OCI-LY3 (cell line): ENCODE measurements around the gene TMEM218.
"Not testable (repeated sequence)": the region's sequence is repeated elsewhere in the genome, so short reads cannot be mapped to it uniquely, and the experiment has no call there.

Source experiments
- H2AFZ ChIP-seq: fragments of 200-600, 300-600 bp; shearing (Covaris generic); 2 replicates; pipeline ENCODE4 v1.6.0; 2014; ENCODE audit warnings: antibody characterized with exemption, low read depth, low read length
- H3K27ac ChIP-seq: fragments of 200-600, 300-600 bp; sonication (generic); 2 replicates; pipeline ENCODE4 v1.5.1; 2014; ENCODE audit warnings: mild to moderate bottlenecking, low read length, moderate library complexity, mixed read lengths
- H3K27me3 ChIP-seq: fragments of 200-600, 300-600 bp; sonication (generic); 2 replicates; pipeline ENCODE4 v1.6.1; 2014; ENCODE audit warnings: low read depth, low read length, mixed read lengths
- H3K36me3 ChIP-seq: fragments of 200-600, 300-600 bp; sonication (generic); replicated peaks from 2 replicates; pipeline ENCODE3; 2014; ENCODE audit warnings: low read depth, low read length, mixed read lengths
- H3K4me1 ChIP-seq: fragments of 300-600, 200-600 bp; sonication (generic); 2 replicates; pipeline ENCODE4 v1.6.1; 2014; ENCODE audit warnings: low read length, mixed read lengths
- H3K4me2 ChIP-seq: fragments of 200-600, 300-600 bp; sonication (generic); 2 replicates; pipeline ENCODE4 v1.6.1; 2014; ENCODE audit warnings: low read length, mixed read lengths
- H3K4me3 ChIP-seq: fragments of 300-600, 200-600 bp; sonication (generic); 2 replicates; pipeline ENCODE4 v1.5.1; 2014; ENCODE audit warnings: antibody characterized with exemption, mild to moderate bottlenecking, low read length, moderate library complexity
- H3K79me2 ChIP-seq: fragments of 300-600, 200-600 bp; shearing (Covaris generic); 2 replicates; pipeline ENCODE4 v1.6.1; 2014; ENCODE audit warnings: mild to moderate bottlenecking, low read length, mixed read lengths
- H3K9ac ChIP-seq: fragments of 300-600, 200-600 bp; shearing (Covaris generic); 2 replicates; pipeline ENCODE4 v1.6.0; 2014; ENCODE audit warnings: mild to moderate bottlenecking, low read length, moderate library complexity
- H3K9me3 ChIP-seq: fragments of 200-600, 300-600 bp; shearing (Covaris generic); 2 replicates; pipeline ENCODE4 v1.6.1; 2014; ENCODE audit warnings: low read length, mixed read lengths; ENCODE audit not compliant: insufficient read depth
- H4K20me1 ChIP-seq: fragments of 200-600, 300-600 bp; sonication (generic); 2 replicates; pipeline ENCODE4 v1.6.1; 2016; ENCODE audit warnings: low read length, mixed read lengths; ENCODE audit not compliant: insufficient read depth
- CTCF ChIP-seq: fragments of 200-600, 300-600 bp; sonication (generic); IDR thresholded peaks from 2 replicates; pipeline ENCODE4 v1.5.1; 2014; ENCODE audit warnings: antibody characterized with exemption, low read length, low read depth
- EZH2phosphoT487 ChIP-seq: fragments of 200-600 bp; shearing (Covaris generic); IDR thresholded peaks from 2 replicates; pipeline ENCODE4 v1.6.1; 2018; ENCODE audit warnings: antibody characterized with exemption, mixed run types, low read depth

The TMEM218 gene

GRCh38 chr11:125091877-125092664, 19.4 kb downstream of the TMEM218 start:
- Histone ChIP-seq H3K9me3 (no peaks in the 10 kb centered on the region), H3K4me2 (no peak overlapping the region), H4K20me1 (no peaks in the 10 kb centered on the region), H3K27me3 (no peaks in the 10 kb centered on the region), H3K9ac (no peak overlapping the region), H3K4me3 (no peak overlapping the region), H3K27ac (no peak overlapping the region), H3K36me3 (no peaks in the 10 kb centered on the region), H2AFZ (no peak overlapping the region), H3K79me2 (no peaks in the 10 kb centered on the region), H3K4me1 (no peaks in the 10 kb centered on the region)
- TF ChIP-seq CTCF (no peak), EZH2phosphoT487 (no peak)

DNA sequence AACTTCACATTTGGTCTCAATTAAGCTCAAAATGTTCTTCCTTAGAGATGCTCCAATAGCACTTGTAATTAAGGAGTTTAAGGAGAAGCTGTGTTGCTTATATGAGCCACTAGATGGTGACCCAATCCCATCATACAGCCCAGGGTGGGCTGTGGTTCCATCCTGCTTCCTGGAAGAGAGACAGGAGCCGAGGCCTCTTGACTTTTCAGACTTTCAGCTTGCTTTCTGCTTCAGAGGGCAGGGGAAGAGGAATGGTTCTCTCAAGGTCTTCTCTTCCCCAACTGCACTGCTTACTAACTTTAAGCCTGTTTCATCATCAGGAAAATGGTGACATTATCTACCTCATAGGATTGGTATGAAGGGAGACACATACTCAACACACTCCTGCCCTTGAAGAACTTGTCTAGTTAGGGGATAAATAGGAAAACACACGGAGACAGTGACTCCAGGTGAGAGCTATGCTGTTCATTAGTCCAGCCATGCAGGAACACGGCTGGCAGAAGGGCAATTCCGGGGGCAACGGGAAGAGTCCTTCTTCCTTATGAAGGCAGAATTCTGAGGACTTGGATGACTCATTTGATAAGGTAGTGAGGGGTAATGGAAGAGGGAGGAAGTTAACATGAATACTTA, 20.1 kb downstream of the TMEM218 start:
- H3K4me2 ChIP-seq = no peak overlapping the region
- no peak overlapping the region for H3K9ac ChIP-seq

GRCh38 chr11:125090816-125091215, 20.6 kb downstream of the TMEM218 start:
- Histone ChIP-seq H3K9ac (no peak overlapping the region), H3K4me3 (no peak overlapping the region), H3K9me3 (no peaks in the 10 kb centered on the region), H2AFZ (no peak overlapping the region), H3K79me2 (no peaks in the 10 kb centered on the region), H3K4me1 (no peaks in the 10 kb centered on the region), H4K20me1 (no peaks in the 10 kb centered on the region), H3K27ac (no peak overlapping the region), H3K36me3 (no peaks in the 10 kb centered on the region), H3K4me2 (no peak overlapping the region), H3K27me3 (no peaks in the 10 kb centered on the region)
- TF ChIP-seq EZH2phosphoT487 = no peak
- TF ChIP-seq CTCF = no peak

More for the DNA sequence above, 20.1 kb downstream of the TMEM218 start:
- Histone ChIP-seq H3K4me3 (no peak overlapping the region), H3K27ac (no peak overlapping the region), H3K36me3 (no peaks in the 10 kb centered on the region), H2AFZ (no peak overlapping the region), H3K79me2 (no peaks in the 10 kb centered on the region), H3K9me3 (no peaks in the 10 kb centered on the region), H3K4me1 (no peaks in the 10 kb centered on the region), H4K20me1 (no peaks in the 10 kb centered on the region), H3K27me3 (no peaks in the 10 kb centered on the region)
- no peak for TF ChIP-seq EZH2phosphoT487
- peak; percentile 72 for TF ChIP-seq CTCF

- H3K4me3 ChIP-seq, H3K9ac ChIP-seq, H3K4me1 ChIP-seq, H3K4me2 ChIP-seq, H3K9me3 ChIP-seq, H3K36me3 ChIP-seq, H3K27me3 ChIP-seq, H2AFZ ChIP-seq, H3K79me2 ChIP-seq, H4K20me1 ChIP-seq, H3K27ac ChIP-seq: not testable (repeated sequence)
Observed at GRCh38 chr11:125090151-125090550, 21.3 kb downstream of the TMEM218 start.

DNA sequence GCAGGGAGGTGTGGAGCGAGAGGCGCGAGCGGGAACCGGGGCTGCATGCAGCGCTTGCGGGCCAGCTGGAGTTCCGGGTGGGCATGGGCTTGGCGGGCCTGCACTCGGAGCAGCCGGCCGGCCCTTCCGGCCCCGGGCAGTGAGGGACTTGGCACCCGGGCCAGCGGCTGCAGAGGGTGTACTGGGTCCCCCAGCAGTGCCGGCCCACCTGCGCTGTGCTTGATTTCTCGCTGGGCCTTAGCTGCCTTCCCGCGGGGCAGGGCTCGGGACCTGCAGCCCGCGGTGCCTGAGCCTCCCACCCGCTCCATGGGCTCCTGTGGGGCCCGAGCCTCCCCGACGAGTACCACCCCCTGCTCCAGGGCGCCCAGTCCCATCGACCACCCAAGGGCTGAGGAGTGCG, 21.9 kb downstream of the TMEM218 start:
- not testable (repeated sequence) for H4K20me1 ChIP-seq, H3K79me2 ChIP-seq, H3K36me3 ChIP-seq, H3K4me3 ChIP-seq, H3K27me3 ChIP-seq, H3K4me1 ChIP-seq, H3K9ac ChIP-seq, H3K27ac ChIP-seq, H3K9me3 ChIP-seq, H3K4me2 ChIP-seq, H2AFZ ChIP-seq
